DMS53 treated with DMSO at 0.1 percent for 48 hours (cell line): ENCODE measurements around the gene BACH1.
"Not testable (repeated sequence)": the region's sequence is repeated elsewhere in the genome, so short reads cannot be mapped to it uniquely, and the experiment has no call there.

Experiments used
- DNase-seq: peaks from one replicate; lab custom pipeline; 2025; ENCODE audit not compliant: unreplicated experiment; lab: John Stamatoyannopoulos, UW

BACH1 gene

DNA sequence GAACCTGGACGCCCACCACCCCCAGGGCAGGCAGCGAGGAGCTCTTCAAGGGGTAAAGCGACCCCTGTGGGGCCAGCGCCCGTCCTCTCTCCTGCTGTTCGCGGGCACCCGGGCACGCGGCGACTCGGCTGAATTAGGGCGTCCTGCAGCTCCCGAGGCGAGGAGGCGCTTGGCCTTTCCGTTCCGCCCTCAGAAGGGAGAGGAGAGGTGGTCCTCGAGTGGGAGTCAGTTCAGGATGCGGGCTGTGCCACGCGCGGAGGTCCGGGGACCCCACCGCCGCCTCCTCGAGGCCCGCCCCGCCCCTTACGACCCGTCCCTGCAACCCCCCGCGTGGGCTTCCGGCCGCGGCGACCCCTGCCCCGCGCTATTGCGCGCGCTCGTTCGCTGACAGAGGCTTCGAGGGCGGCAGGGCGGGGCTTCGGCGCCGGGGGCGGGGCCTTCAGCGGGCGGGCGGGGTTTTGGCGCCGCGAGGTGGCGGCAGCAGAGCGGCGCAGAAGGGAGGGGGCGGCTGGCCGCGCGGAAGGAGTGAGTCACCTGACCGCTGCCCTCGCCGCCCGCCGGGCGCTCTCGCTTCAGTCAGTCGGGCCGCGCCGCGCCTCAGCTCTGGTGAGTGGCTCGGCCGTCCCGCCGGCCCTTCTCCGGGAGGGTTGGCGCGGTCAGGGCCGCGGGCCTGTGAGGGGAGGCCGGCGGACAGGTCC lies at the start of gene BACH1:
Gene BACH1 (plus strand): TSS at position 575 of the 698 bp plus-strand sequence. CDS start 22,359 bp downstream, outside the sequence.
- DNase-seq: peak; percentile 62

DNA sequence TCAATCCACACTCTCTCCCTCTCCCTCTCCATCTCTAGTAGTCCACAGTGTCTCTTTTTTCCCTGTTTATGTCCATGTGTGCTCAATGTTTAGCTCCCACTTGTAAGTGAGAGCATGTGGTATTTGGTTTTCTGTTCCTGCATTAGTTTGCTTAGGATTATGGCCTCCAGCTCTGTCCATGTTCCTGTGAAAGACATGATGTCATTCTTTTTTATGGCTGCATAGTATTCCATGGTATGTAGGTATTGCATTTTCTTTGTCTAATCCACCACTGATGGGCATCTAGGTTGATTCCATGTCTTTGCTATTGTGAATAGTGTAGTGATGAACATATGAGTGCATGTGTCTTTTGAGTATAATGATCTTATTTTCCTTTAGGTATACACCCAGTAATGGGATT lies 49.4 kb upstream of the BACH1 start:
- DNase-seq: not testable (repeated sequence)

DNA sequence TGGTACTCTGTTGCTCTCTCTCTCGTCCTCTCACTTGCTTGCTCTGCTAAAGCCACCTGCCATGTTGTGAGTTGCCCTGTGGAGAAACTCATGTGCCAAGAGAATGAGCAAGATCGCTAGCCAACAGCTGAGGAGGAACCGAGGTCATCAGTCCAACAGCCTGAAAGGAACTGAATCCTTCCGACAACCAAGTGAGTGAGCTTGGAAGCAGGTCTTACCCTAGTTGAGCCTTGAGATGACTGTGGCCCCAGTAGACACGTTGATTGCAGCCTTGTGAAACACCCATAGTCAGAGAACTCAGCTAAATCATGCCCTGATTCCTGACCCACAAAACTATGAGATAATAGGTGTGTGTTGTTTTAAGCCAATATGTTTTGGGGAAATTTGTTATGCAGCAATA lies 48.1 kb upstream of the BACH1 start:
- no peak for DNase-seq

DNA sequence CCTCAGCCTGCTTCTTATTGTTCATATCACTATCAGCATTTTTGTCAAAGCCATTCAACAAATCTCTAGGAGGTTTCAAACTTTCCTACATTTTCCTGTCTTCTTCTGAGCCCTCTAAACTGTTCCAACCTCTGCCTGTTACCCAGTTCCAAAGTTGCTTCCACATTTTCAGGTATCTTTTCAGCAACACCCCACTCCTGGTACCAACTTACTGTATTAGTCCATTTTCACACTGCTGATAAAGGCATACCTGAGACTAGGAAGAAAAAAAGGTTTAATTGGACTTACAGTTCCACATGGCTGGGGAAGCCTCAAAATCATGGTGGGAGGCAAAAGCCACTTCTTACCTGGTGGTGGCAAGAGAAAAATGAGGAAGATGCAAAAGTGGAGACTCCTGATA lies 44.9 kb upstream of the BACH1 start:
- DNase-seq: not testable (repeated sequence)

DNA sequence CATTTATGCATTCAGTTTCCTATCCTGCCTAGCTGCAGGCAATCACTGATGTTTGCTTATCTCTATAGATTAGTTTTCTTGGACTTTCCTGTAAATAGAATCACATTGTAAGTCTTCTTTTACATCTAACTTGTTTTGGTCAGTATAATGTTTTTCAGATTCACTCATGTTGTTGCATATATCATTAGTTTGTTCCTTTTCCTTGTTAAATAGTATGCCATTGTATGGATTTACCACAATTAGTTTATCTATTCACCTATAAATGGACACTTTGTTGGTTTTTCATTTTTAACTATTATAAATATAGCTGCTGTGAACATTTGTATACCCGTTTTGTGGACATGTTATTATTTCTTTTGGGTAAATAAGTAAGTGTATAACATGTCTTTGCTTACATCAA lies 44.2 kb upstream of the BACH1 start:
- DNase-seq: no peak

DNA sequence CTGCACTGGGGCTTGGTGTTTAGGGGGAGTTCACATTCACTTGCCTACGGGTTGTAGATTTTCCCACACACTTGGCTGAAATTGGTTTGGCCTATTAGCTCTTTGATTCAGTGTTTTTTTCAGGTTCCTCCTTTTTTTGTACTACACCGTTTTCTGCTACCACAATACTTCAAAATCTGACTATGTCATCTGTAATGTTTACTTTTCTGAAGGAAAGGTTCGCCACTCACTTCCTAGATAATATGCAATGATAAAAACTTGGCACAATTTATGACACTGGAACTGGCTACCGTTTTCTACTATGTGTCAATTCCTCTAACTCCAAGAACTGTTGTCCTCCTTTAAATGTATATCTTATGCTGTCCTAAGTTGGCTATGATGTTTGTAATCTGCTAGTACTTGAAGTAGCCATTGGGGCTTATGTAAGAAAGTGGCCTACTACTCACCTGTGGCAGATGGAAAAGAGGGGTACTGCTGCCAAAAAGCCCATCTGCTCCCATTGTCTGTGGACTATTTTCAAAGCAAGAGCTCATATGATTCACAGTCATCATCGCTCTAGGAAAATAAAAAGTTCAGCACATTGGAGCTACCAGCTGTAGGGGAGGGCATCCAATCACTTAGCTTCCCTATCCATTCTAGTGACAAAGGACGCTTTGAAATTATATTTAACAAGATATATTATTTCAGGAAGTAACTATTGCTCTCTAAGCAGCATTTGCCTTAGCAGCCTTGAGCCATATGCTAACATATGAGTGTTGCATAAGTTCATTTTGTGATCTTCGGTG lies 42.4 kb upstream of the BACH1 start:
- no peak for DNase-seq

DNA sequence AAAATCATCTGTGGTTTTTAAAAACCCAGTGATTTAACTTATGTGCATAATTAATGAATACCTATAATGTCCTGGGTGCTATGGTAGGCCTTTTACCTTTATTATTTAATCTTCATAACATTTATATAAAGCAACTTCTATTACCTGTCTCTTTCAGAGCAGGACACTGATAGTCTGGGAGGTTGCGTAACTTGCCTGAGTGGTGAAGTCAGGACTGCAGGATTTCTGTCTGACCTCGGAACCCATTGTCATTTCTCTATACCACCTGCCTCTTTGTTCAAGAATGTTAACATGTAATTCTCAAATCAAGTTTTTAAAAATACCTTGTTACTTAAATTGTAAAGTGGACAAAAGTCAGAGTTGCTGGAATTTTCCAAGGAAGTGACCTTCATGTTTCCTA lies 41.0 kb upstream of the BACH1 start:
- DNase-seq: no peak

DNA sequence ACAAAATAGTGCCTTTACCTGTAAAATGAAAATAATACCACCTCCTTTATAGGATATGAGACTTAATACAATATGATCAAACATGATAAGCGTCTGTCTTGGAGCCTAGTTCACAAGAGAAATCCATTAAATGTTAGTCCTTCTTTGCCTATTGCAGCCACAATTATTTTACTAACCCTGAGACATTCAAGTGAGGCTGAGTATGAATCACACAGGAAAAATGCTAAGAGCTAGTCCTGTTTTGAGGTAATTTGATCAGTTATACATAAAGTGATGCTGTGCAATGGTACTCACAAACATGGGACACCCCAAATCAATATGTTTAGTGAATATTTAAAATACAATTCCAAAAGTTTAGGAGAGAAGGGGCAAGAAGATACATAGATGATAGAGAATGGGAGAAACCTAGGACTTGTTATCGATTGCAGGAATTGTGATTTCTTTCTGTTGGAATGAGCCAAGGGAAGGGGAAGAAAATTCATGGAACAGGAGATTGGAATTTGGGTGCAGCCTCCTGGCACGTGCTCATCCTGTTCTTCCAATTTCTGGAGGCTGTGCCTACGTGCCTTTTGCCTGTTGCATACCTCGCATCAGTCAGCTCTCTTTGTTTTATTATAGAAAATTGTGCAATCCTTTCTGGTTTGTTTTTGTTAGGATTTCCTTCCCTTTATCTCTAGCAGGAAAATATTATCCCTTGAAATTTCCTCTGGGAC lies 39.9 kb upstream of the BACH1 start:
- no peak for DNase-seq

DNA sequence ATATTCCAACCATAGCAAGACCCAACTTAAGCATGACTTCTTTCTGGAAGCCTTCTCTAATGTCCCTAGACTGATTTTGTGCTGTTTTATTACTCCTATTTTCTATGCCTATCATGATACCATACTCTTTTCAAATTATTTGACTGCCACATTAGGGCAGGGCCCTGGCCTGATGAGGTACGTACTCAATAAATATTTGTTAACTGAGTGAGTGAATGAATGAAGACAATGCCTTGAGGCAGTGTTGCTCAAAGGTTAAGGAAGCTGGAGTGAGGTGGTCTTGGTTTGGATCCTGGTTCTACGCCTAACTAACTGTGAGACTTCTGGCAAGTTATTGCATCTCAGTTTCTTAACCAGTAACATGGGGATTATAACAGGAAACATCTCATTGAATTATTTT lies 38.3 kb upstream of the BACH1 start:
- DNase-seq: no peak

DNA sequence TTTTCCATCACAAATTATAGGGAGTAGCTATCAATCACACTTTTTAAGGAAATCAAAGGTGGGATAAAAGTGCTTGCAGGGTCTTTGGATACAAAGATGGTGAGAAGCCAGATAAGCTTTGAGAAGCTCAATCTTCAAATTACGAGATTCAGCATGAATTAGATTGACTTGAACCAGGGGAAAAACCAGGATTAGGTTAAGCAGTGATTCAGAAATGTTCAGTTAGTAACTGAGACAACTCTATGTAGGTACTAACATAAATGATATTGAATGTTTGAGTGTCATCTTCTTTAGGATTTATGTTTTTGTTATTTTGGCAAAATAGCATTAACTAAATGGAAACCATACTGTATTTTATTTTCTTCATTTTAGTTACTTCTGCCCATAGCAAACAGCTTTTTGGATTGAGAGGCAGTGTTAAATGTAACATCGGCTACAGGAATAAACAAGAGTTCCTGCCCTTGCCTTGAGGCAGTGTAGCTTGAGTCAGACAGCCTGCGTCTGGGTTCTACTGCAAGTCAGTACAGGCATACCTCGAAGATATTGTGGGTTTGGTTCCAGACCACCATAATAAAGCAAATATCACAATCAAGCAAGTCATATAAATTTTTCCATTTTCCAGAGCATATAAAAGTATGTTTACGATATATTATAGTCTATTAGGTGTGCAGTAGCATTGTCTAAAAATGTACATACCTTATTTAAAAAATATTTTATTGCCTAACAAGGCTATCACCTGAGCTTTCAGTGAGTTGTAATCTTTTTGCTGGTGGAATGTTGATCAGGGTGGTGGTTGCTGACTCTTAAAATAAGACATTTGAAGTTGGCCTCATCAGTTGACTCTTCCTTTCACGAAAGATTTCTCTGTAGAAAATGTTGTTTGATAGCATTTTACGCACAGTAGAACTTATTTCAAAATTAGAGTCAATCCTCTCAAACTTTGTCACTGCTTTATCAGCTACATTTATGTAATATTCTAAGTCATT lies 36.9 kb upstream of the BACH1 start:
- DNase-seq: no peak

DNA sequence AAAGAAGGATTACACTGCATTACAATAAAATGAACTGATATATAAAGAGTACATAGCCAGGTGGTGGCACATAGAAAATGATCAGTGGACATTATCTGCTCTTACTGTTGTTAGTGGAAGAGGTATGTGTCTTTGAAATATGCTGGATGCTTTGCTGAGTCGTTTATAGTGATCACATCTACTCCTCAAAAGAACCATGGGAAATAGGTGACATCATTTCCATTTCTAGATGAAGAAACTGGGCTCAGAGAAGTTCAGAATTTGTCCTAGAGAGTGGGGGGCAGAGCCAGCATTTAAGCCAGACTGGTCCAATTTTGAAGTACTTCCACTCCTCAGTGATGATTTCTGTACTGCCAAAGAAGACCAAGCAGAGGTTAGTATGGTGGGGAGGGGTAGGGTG lies 34.0 kb upstream of the BACH1 start:
- DNase-seq: no peak

DNA sequence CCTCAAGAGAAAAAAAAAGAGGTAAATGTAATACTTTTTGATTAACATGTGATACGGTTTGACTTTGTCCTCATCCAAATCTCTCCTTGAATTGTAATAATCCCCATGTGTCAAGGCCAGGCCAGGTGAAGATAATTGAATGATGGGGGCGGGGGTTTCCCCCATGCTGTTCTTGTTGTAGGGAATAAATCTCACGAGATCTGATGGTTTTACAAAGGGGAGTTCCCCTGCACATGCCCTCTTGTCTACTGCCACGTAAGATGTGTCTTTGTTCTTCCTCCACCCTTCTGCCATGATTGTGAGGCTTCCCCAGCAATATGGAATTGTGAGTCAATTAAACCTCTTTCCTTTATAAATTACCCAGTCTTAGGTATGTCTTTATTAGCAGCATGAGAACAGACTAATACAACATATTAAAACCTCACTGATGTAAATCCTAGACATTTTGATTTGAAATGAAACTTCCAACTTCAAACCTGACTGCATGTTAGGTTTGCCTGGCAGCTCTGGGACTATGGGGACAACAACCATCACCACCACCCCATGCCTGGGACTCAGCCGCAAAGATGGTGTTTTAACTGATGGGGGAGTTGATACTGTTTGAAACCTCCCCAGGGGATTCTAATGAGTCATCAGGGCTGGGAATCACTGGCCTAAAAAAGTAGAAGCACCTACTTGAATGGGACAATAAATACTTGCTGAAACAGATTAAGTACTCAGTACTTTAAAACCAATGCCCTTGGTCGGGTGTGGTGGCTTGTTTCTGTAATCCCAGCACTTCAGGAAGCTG lies 32.8 kb upstream of the BACH1 start:
- DNase-seq: no peak

DNA sequence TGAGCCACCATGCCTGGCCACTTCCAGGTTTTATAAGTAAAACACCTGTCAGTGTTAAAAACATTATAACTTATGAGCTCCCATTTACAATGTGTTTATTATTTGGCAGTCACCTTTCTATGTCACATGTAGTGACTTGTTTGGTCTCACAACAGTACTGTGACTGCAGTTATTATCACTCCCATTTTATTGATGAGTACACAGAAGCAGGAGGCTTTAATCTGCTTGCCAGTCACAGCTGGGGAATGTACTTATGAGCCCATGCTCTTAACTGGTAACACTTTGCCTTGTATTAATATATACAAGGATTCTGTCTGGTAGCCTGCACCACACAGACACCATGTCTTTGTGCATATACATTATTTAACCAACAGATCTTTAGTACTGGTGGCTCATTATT lies 31.1 kb upstream of the BACH1 start:
- DNase-seq: no peak

DNA sequence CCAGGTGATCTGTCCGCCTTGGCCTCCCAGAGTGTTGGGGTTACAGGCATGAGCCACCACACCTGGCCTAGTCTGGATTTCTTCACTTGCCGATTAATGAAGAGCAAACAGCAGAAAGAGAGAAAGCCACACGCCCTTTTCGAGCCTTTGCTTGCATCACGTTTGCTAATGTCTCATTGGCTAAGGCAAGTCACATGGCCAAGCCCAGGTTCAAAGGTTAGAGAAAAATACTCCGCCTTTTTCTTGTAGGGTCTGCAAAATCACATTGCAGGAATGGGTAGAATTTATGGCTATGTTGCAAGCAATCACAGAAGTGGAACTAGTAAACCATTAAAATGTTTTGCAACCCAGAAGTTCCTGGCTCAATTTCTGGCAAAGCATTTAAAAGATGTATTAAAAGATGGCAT lies 26.8 kb upstream of the BACH1 start:
- DNase-seq: no peak

DNA sequence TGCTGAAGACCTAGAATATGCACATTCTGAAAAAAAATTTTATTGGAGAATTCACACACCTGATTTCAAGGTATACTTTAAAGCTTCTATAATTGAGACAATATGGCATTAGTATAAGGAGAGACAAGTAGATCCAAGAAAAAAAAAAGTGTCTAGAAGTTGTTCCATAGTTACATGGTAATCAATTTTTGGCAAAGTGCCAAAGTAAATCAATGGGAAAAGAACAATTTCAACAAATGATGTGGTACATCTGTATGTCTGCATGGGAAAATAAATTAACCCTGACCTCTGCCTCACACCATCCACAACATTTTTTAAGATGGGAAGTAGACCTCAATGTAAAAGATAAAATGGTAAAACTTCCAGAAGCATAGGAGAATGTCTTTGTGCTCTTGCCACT lies 21.3 kb upstream of the BACH1 start:
- no peak for DNase-seq

DNA sequence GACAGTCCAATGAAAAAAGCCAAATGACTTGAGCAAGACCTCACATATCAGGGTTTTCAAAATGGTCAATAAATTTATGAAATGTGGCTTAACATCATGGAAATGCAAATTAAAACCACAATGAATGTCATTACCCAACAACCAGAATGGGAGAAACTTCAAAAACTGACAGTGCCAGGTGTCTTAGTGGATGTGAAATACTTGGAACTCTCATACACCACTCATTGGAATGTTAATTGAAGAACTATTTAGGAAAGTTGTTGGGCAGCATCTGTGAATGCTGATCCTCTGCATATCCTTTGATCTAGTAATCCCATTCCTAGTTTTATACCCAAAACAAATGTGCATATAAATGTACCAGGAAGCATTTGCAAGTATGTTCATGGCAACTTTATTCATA lies 19.2 kb upstream of the BACH1 start:
- no peak for DNase-seq

DNA sequence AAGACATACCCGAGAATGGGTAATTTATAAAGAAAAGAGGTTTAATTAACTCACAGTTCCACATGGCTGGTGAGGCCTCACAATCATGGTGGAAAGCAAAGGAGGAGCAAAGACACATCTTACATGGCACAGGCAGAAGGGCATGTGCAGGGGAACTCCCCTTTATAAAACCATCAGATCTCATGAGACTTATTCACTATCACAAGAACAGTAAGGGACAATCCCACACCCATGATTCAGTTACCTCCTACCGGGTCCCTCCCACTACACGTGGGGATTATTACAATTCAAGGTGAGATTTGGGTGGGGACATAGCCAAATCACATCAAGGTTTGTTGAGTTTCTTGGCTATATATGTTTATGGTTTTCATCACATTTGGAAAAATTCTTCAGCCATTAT lies 16.9 kb upstream of the BACH1 start:
- DNase-seq: not testable (repeated sequence)

DNA sequence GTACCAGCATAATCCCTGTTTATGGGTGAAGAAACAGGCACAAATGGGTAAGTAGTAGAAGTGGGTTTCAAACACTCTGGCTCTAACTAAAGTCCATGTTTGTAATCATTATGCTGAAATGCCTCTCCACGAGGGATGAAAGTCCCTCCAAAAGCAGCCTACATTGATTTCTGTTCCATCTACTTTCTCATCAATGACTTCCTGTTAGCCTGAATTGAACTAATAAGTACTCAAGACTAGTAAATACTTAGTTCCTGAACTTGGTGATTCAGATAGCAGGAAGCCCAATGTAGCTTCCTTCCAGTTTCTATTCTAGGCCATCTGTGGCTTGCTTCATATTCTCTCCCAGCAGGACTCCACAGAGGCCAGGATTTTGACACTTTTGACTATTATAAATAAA lies 11.3 kb upstream of the BACH1 start:
- no peak for DNase-seq

DNA sequence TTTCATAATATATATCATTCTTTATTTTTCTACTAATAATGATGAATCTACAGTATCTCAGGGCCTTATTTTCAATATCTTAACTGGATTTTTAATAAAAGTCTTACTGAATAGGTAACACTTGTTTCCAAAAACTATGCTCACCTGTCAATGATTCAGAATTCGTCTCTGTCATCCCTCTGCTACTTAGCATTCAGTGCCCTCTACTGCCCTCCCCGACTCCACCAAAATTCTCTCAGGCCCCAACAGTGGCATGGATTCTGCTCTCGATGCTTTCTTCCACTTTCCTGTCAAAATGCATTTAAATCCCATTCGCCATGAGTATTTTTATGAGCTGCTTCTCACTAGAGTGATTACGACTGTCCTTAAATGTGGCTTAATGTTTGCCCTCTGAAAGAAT lies 10.5 kb upstream of the BACH1 start:
- no peak for DNase-seq

DNA sequence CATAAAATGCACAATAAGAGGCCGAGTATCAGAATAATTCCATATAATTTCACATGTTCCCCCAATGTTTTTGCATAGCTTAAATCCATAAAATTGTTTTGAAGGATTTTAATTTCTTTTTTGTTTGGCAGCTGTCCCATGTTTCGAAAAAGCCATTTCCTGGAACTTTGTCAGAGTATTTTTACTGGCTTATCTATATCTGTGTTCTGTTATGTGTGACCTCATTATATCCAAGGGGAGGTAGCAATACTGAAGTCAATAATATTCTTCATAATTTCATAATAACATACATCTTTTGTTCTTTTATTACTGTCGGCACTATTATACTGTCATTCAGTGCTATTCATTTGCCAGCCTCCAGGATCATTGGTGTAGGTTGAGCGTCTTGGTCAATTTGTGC lies 9.4 kb upstream of the BACH1 start:
- no peak for DNase-seq
